ENCODE results near the gene GABRG3. TPM values are rescaled to one million over a fixed set of nuclear protein-coding genes. Genes with fewer than 3 reads are reported as not detected.

Gene GABRG3
- total RNA-seq, 2 experiments from 2014 or later: not detected

DNA sequence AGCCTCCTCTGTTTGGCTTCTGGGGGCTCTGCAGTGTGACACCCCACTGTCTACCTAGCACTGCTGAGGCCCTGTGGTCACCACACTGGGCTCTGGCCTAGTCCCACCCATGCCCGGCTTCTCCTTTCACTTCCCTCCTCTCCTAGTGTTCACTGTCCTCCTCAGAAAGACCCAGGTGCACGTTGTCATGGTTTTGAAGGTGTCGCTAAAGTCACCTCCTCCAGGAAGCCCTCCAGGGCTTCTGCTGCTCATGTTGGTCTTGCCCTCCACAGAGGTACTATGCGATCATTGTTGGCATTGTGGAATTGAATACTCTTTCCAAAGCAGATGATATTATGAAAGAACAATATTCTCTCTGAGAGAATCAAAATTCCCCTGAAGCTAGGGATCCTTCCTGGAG lies 163.5 kb downstream of the GABRG3 start:
- Mint-ChIP-seq H3K36me3 (ENCODE audit: low read depth) (no peaks in the 10 kb centered on the region), H3K4me3 (no peak overlapping the region), H3K27me3 (no peaks in the 10 kb centered on the region), H3K27ac (no peak overlapping the region), H3K4me1 (ENCODE audit: low read depth) (no peaks in the 10 kb centered on the region), H3K9me3 (peaks cover 11% of the 10 kb centered on the region)
- ChIA-PET CTCF (no interaction called here), POLR2A (no interaction called here)
- no peak for TF ChIP-seq CTCF (IDR thresholded peaks at IDR 0.05)
- DNase-seq (no peak), ATAC-seq (no peak)
- intact Hi-C loops (cut with micrococcal nuclease): no loop called here

DNA sequence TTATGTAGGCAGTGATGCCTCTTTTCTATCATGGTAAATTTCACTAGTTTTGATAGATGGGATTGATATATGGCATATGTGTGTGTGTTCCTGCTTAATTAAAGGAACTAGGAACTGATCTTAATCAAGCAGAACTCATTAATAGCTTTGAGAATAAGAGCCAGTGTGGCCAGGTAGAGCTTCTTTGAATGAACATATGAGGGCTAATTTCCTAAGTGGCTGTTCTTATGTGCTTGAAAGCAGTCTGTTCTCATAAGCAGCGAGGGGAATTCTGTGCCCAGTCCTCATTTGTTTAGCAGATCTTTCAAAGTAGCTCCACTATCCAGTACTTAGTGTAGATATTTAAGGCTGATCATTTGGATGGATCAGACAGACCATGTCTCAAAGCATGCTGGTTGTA lies 164.2 kb downstream of the GABRG3 start:
- H3K27ac Mint-ChIP-seq: no peak overlapping the region
- DNase-seq (no peak), ATAC-seq (no peak)
- H3K27me3 Mint-ChIP-seq: no peaks in the 10 kb centered on the region
- intact Hi-C loops (cut with micrococcal nuclease): no loop called here
- no peaks in the 10 kb centered on the region for H3K36me3 Mint-ChIP-seq (ENCODE audit: low read depth)
- H3K4me1 Mint-ChIP-seq (ENCODE audit: low read depth): no peaks in the 10 kb centered on the region
- ChIA-PET POLR2A (no interaction called here), CTCF (no interaction called here)
- H3K9me3 Mint-ChIP-seq: peaks cover 9% of the 10 kb centered on the region
- no peak for TF ChIP-seq CTCF (IDR thresholded peaks at IDR 0.05)
- H3K4me3 Mint-ChIP-seq: no peak overlapping the region

GRCh38 chr15:27137127-27137526 lies 166.1 kb downstream of the GABRG3 start:
- ChIA-PET CTCF (no interaction called here), POLR2A (no interaction called here)
- no peak overlapping the region for H3K4me3 Mint-ChIP-seq
- TF ChIP-seq CTCF (IDR thresholded peaks at IDR 0.05): no peak
- no peaks in the 10 kb centered on the region for H3K27me3 Mint-ChIP-seq
- H3K9me3 Mint-ChIP-seq: peaks cover 12% of the 10 kb centered on the region
- no peaks in the 10 kb centered on the region for H3K4me1 Mint-ChIP-seq (ENCODE audit: low read depth)
- no peak for DNase-seq
- no peak overlapping the region for H3K27ac Mint-ChIP-seq
- intact Hi-C loops (cut with micrococcal nuclease): no loop called here
- H3K36me3 Mint-ChIP-seq (ENCODE audit: low read depth): no peaks in the 10 kb centered on the region
- no peak for ATAC-seq

GRCh38 chr15:27165590-27165989 lies 194.6 kb downstream of the GABRG3 start:
- ChIA-PET POLR2A (no interaction called here), CTCF (interaction anchor here (0.6 kb wide), 1 partner anchor 792 kb away, joined by 3 read pairs; no protein-coding TSS in a partner anchor)
- Mint-ChIP-seq H3K4me1 (ENCODE audit: low read depth) (no peaks in the 10 kb centered on the region), H3K9me3 (peaks cover 5% of the 10 kb centered on the region), H3K27ac (no peak overlapping the region), H3K36me3 (ENCODE audit: low read depth) (no peaks in the 10 kb centered on the region), H3K4me3 (no peak overlapping the region), H3K27me3 (no peaks in the 10 kb centered on the region)
- TF ChIP-seq CTCF (IDR thresholded peaks at IDR 0.05): no peak
- intact Hi-C loops (cut with micrococcal nuclease): no loop called here
- ATAC-seq (no peak), DNase-seq (no peak)

DNA sequence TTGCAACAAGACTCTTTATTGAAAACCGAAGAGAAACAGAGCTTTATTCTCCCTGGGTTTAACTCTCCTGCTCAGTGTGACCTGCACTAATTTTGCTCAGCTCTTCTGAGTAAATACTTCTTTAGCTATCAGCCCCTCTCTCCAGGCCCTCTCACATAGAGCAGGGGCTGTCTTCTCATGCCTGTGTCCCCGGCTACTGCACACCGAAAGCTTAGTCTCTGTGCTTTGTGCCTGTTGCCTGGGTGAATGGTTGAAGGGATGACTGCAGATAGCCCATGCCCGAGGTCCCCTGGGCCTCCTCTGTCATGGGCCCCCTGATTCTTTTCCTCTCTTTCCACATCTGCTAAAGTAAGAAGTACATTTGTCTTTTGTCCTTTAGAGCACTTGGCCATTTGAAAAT lies 195.9 kb downstream of the GABRG3 start:
- Mint-ChIP-seq H3K27ac (no peak overlapping the region), H3K4me1 (ENCODE audit: low read depth) (no peaks in the 10 kb centered on the region), H3K9me3 (peaks cover 5% of the 10 kb centered on the region), H3K4me3 (no peak overlapping the region), H3K27me3 (no peaks in the 10 kb centered on the region), H3K36me3 (ENCODE audit: low read depth) (no peaks in the 10 kb centered on the region)
- POLR2A ChIA-PET: no interaction called here
- DNase-seq: no peak
- CTCF ChIA-PET: no interaction called here
- TF ChIP-seq CTCF (IDR thresholded peaks at IDR 0.05): no peak
- ATAC-seq: no peak
- intact Hi-C loops (cut with micrococcal nuclease): no loop called here

All from activated CD8-positive, alpha-beta T cell treated with anti-CD3 and anti-CD28 coated beads for 36 hours (primary cell).